Activated CD4-positive, alpha-beta T cell treated with anti-CD3 and anti-CD28 coated beads, Interleukin-10, Interleukin-2, amounts not matched to agents 100 ng/mL and 50 ng/mL, durations not matched to agents 16 hours and 8 hours (primary cell): ENCODE data around the gene ART5.
A peak's percentile ranks its signal among the peaks of the same experiment; 100 is the strongest.
"Not testable (repeated sequence)": the region's sequence is repeated elsewhere in the genome, so short reads cannot be mapped to it uniquely, and the experiment has no call there.

ENCODE experiments used
- DNase-seq: peaks from one replicate; pipeline ENCODE4 v3.0.0-alpha.2; 2020

The ART5 gene

DNA sequence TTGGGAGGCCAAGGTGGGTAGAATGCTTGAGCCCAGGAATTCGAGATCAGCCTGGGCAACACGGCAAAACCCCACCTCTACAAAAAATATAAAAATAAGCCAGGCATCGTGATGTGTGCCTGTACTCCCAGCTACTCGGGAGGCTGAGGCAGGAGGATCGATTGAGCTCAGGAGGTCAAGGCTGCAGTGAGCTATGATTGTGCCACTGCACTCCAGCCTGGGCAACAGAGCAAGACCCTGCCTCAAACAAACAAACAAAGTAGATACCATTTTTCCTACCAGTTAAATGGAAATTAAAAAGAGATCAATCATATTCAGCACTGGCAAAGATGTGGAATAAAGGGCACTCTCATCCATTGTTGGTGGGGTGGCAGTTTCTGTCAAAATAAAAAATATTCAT lies 15.5 kb upstream of the ART5 start:
- DNase-seq, result not testable (repeated sequence)

DNA sequence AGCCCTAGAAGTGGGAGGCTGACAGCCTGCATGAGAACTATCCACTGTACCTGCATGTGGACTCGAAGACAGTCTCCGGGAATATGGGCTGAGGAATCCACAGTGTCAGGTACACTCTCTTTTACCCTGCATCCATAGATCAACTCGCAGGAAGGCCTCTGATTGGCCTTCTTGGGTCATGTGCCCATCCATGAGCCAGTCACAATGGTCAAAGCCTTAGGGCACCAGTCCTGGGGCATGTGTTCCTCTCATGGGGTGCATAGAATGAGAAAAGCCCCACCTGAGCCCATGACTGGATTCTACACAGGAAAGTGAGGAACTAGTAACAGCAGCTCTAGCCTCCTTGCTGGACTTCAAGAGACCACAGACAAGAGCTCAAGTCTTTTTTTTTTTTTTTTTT lies 13.8 kb upstream of the ART5 start:
- DNase-seq, result no peak

DNA sequence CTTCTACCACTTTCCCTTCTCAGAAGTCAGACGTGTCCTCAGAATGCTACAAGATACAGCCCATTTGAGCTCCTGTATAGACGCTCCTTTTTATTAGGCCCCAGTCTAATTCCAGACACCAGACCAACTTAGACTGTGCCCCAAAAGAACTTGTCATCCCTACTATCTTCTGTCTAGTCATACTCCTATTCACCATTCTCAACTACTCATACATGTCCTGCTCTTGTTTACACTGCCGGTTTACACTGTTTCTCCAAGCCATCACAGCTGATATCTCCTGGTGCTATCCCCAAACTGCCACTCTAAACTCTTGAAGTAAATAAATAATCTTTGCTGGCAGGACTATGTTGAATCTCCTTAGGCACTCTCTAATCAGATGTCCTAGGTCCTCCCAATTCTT lies 10.7 kb upstream of the ART5 start:
- DNase-seq, result not testable (repeated sequence)

DNA sequence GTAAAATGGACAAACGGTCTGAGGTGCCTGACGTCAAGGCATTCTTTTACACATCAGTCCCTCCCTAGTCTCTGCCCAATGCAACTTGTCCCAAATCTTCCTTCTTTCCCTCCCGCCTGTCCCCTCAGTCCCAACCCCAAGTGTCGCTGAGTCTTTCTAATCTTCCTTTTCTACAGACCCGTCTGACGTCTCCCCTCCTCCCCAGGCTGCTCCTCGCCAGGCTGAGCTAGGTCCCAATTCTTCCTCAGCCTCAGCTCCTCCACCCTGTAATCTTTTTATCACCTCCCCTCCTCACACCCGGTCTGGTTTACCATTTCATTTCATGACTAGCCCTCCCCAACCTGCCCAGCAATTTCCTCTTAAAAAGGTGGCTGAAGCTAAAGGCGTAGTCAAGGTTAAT lies 7.6 kb upstream of the ART5 start:
- DNase-seq, result not testable (repeated sequence)

DNA sequence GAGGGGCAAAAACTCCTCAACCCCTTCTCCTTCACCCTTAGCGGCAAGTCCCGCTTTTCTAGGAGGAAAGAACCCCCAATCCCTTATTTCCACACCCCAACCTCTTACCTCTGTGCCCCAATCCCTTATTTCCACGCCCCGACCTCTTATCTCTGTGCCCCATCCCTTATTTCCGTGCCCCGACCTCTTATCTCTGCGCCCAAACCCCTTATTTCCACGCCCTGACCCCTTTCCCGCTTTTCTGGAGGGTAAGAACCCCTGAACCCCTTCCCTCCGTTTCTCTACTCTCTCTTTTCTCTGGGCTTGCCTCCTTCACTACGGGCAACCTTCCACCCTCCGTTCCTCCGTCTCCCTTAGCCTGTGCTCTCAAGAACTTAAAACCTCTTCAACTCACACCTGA lies 7.1 kb upstream of the ART5 start:
- DNase-seq, result not testable (repeated sequence)

DNA sequence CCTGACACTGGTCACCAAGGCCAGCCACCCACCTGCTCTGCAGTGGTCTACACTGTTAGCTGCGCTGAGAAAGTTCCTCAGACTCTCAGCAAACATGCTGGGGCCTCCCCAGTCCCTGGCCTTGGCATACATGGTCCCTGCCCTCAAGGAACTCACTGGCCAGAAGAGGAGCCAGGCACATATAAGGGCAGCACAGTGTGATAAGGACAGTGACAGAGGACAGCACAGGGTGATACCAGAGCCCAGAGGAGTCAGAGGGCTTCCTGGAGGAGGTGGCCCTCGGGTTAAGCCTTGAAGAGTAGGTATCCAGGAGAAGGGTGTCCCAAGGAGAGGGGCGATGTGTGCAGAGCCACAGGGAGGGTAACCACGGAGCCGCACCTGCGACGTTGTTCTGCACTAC lies 3.8 kb upstream of the ART5 start:
- DNase-seq, result no peak

DNA sequence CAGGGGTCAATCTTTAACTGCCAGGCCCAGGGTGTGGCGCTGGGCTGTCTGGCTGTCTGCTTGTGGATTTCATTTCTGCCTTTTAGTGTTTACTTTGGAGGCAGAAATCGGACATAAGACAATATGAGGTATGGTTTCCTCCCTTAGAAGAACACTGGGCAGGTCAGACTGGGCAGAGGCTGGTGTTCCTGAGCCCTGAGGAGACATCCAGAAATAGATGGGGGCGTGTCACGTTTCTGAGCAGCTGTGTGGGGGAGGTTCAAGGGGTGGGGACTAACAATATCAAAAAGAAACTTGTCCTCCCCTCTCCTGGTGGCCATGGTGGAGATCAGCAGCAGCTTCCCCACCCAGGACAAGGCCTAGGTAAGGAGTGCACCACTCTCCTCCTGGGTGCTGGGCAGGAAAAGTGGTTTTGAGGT lies 3.0 kb upstream of the ART5 start, which contains the start of gene ART1:
Gene ART1 (plus strand): TSS at position 312 of the 419 bp plus-strand sequence. CDS start 14,086 bp downstream, outside the sequence.
- DNase-seq, result no peak

DNA sequence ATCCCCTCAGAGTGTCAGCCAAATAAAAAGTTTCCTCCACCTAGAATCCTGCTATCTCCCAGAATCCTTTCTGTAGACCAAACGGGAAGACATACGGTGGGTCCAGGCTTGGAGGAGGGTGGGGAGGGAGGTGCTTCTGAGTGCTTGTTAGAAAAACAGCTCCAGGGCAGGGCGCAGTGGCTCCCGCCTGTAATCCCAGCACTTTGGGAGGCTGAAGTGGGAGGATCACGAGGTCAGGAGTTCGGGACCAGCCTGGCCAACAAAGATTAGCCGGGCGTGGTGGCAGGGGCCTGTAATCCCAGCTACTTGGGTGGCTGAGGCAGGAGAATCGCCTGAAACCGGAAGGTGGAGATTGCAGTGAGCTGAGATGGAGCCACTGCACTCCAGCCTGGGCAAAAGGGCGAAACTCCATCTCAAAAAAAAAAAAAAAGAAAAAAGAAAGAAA lies 1.3 kb upstream of the ART5 start:
- DNase-seq, result not testable (repeated sequence)

DNA sequence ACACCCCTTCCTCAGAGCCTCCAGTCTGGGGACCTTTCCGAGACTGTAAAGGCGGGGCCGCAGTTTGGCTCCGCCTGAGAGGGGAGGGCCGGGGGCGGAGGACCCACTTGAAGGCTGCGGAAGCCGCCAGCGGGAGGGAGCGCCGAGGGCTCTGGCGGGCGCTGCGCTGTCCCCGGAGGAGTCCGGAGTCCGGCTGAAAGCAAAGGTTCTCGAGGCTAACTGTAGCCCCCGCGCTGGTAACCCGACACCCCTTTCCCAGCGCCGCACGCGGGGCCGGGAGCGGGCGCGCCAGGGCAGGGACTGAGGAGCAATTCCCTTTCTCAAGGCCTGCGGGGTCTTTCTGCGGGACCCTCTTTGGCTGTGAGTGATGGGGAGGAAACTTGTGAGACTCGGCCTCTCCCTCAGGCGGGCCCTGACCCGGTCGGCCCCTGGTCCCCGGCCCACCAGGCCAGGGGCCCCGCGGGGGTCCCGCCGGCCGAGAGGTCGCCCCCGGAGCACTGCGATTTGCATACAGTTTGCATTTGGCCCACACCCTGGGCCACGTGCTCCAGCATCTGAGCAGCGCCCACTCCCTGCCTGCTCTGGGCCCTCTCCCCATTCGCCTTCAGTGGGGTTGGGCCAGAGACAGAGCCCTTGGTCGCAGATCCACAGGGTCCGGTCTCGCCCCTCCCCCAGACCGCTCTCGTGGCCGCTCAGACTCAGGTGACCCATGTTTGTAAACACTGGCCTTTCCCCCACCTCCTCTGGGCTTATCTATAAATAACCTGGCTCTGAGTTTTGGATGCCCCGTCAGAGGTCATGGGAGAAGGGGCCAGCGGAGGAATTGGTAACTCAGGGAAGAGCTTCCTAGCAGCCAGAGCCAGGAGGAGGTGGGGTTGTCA lies 519 bp upstream of the ART5 start:
- DNase-seq, result peak; percentile 61

DNA sequence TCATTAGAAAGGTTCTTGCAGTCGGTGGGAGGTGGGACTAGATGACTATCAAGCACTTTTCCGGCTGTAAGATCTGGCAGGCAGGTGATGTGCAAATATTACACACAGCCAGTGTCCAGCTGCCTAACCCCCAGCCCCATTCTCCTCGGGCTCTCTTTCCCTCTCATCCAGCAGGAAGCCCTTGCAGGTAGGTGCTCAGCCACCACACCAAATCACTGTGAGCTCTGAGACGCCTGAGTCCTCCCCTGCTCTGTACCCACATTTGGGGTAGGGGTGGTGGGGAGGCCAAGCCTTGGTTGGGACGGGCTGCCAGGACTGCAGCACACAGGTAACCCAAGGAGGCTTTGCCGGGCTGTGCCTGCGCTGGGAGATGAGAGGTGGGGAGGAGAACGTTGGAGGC lies 601 bp downstream of the ART5 start:
- DNase-seq, result no peak

DNA sequence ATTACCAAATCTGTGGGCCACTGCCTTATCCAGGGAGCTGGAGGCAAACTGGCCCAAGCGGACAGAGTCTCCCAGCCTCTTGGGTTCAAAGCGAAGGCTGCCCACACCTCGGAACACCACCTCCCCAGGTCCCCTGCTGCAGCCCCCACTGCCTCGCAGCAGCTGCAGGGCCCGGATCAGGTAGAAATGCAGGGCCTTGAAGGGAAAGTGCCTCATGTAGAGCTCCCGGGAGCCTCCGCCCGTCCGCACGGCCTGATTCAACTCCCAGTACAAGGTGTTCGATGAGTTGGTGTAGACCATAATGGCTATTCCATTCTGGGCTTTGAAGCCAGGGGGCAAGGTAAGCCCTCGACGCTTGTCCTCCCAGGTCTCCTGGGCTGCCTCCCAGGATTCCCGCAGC lies 2.0 kb downstream of the ART5 start:
- DNase-seq, result no peak

DNA sequence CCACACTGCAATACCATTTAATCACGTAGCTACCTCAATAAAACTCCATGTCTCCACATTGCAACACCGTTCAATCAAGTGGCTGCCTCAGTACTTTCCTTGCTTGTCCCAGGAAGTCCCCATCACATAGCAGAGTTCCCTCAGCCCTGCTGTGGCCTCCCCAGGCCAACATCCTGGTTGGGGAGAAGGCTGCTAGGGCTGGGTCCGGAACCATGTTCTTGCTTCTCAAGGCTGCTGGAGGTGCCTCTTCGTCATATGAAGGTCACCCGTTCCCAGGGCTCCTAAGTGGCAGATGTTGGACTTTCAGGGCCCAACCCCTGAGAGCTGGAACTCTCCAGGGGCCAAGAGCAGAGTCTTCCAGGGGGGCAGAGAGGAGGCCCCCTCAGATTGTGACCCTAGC lies 3.3 kb downstream of the ART5 start:
- no peak for DNase-seq

DNA sequence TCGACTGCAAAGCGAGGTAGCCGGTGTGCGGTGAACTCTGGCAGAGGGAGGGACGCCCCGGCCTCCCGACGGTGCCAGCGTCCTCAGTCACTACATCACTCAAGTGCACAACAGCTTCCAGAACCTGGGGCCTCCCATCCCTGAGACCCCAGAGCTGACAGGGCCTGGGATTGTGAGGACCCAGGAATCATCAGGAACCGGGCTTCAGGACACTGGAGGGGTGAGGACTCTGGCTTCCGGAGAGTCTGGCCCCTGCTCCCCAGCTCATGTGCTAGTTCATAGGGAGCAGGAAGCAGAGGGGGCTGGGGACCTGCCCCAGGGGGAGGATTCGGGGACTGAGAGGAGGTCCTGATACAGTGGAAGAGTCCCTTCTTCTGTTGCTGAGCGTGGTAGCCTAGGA lies 4.6 kb downstream of the ART5 start:
- no peak for DNase-seq

DNA sequence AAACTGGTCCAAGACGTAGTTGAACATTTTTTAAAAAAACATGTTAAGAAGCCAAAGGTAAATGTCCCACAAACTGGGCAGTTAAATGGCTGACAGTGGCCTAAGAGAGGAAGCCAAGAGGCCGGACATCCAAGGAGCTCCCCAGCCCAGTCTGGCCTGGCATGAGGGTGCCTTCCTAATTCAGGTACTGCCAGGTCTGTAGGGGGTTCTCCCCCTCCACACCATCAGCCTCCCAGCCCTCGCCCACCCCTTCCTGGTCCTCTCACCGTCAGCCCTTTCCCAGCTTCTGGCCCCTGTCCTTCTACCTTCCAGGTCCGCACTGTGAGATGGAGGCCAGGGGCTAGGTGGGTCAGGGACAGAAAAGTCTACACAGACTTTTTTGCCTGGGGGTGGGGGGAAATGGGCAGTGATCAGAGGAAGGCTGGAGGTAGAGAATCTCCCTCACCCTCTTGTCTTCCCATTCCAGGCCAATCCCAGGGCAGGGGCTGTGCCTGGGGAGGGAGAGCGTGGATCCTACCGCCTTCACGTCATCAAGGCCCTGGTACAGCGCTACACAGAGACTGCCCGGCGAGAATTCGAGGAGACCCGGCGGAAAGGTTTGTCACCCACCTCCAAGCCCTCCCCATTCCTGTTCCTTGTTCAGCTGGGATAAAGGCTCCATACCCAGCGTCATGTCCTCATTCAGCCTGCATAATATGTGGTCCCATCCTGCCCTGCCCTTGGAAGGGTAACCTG lies 6.0 kb downstream of the ART5 start:
- no peak for DNase-seq

DNA sequence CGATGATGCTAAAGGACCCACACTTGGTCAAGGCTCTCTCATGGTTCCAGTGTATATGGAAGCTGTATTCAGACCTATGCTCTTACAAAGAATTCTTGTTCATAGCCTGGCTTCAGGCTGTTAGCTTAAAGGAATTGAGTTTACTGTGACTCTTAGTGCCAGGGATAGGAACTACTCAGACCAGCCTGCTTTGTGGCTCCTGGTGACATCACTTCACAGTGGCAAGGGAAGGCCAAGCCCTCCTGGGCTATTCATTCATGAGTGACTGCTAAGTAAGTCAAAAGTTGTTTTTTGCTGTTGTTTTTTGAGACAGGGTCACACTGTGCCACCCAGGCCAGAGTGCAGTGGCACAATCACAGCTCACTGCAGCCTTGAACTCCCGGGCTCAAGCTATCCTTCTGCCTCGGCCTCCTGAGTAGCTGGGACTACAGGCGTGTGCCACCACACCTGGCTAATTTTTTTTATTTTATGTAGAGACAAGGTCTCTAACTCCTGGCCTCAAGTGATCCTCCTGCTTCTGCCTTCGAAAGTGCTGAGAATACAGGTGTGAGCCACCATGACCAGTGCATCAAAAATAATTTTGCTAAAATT lies 9.6 kb downstream of the ART5 start:
- no peak for DNase-seq

DNA sequence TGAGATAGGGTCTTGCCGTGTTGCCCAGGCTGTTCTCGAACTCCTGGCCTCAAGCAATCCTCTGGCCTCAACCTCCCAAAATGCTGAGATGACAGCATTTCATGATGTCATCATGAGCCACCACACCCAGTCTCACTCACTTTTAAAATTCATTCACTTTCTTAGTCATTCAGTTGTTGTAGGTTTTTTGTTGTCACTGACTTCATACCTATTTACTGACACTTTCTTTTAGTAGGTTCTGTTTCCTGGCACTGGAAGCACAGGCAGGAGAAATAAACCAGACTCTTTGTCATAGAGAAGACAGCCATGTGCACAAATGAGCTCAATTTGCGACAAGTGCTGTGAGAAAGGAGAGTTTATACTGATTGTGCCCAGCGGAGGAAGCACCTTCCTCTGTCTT lies 10.5 kb downstream of the ART5 start:
- no peak for DNase-seq

DNA sequence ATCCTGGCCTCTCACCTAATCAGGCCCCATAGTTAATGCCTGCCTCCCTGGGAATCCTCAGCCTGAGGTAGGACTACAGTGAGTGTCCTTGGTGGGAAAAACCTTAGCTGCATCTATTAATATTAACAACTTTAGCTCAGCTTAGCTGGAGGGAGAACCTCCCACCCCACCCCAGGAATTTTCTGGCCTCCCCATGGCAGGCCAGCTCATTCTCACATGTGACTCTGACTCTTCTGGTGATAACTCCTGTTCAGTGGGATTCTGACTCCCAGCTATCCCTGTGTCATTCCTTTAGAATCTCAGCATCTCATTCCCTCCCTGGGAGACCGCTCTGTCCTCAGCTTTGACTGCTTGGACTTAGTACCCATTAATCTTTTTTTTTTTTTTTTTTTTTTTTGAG lies 14.5 kb downstream of the ART5 start:
- no peak for DNase-seq

DNA sequence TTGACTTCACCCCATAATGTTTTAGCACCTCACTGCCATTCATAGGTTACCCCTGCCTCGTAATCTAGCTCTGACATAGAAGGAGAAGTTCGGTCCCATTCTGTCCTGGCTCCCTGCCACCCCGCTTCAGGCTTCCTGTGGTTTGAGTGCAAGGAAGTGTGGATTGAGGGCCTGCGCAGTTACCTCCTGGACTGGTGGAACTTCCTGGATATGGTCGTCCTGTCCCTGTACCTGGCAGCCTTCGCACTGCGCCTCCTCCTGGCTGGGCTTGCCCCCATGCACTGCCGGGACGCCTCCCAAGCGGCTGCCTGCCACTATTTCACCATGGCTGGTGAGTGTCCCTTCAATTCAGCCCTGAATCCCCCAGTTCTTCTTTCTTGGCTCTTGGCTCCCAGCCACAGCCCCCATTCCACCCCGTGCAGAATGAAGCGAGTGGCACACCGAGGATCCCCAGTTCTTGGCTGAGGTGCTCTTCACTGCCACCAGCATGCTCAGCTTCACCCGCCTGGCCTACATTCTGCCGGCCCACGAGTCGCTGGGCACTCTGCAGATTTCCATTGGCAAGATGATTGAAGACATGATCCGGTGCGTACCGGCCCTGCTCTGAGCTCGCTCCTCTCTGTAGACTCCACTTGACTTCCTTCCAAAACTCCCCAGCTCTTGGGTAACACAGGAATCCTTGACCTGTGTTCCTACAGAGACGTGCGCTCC lies 15.4 kb downstream of the ART5 start:
- peak; percentile 15 for DNase-seq

DNA sequence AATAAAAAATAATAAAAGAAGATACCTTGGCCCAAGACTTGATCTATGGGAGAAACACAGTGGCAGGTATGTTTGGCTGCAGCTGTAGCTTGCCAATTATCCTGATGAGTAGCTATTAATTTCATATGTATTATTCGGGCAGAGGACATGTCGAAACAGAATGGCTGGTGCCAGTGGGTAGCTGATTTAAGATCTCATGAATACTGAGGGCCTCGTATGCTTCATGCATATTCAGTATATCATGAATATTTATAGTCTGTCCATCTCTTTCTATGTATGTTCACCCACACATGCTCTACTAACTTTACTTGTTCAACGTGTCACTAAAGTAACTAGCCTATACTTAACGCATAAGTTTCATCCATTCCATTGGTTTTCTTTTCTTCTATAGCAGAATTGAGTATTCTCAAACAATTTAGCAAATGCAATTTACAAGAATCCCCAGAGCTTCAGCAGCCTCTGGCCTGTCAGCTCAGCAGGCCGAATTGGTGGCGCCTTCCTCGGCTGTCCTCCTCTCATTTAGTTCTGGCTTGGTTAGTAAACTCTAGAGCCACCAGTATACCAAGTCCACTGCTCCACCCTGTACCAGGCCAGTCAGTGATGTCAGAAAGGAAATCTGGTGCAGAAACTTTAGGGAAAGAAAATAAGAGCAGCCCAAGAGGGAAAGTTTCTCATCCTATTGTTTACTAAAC lies 17.9 kb downstream of the ART5 start:
- no peak for DNase-seq

DNA sequence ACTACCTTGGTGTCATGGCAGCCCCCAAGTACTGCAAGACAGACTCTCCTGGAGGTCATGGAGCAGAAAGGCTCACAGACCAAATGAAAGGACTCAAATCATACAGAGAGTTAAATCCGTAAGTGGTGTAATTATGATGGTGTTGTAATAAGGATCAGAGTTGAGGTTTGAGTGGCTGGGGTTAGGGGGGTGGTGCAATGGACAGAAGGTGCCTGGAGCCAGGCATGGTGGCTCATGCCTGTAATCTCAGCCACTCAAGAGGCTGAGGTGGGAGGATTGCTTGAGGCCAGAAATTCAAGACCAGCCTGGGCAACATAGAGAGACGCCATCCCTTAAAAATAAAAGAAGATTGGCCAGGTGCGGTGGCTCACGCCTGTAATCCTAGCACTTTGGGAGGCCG lies 18.7 kb downstream of the ART5 start:
- no peak for DNase-seq

DNA sequence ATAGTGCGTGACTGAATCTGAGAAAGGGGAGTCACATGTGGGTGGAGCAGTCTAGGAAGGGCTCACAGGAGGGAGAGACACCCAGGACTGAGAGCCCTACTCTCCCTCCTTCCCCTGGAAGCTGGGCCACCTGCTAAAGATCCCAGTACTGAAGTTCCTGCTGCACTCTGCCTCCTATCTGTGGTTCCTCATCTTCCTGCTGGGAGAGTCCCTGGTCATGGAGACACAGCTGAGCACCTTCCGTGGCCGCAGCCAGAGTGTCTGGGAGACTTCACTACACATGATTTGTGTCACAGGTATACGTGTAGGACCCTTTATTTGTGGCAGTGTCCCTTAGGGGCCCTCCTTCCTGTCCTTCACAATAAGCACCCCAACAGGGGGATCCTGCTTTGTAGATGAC lies 19.3 kb downstream of the ART5 start:
- DNase-seq, result no peak

DNA sequence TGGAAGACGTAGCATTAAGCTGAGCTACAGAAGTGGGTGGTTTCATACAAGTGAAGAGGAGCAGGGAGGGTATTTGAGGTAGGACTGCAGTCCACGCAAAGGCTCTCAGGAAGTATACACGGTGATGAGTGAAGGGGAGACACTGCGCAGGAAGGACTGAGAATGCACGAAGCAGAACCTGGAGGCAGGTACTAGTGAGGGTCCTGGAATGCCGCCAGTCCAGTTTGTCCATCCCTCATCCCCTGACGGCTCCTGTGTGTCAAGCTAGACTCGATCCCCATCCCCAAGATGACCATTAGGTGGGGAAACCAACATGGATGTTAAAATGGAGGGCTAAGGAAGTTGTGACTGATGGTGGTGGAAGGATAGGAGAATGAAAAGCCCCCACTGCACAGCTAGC lies 23.8 kb downstream of the ART5 start:
- no peak for DNase-seq
